Progenitor cell of endocrine pancreas (in vitro differentiated cells): ENCODE measurements around the gene IFNAR1. TPM values are rescaled to one million over a fixed set of nuclear protein-coding genes. Genes with fewer than 3 reads are reported as not detected.

Experiments
- DNase-seq: peaks from one replicate; pipeline ENCODE4 v3.0.0; 2021; ENCODE audit warnings: low spot score; ENCODE audit not compliant: unreplicated experiment
- H3K27ac Mint-ChIP-seq: 2 replicates; pipeline ENCODE4 v1.8.0; 2021; ENCODE audit warnings: mild to moderate bottlenecking, moderate library complexity, mixed read lengths
- H3K27me3 Mint-ChIP-seq: 2 replicates; pipeline ENCODE4 v1.8.0; 2021; ENCODE audit warnings: mixed read lengths
- H3K36me3 Mint-ChIP-seq: 2 replicates; pipeline ENCODE4 v1.8.0; 2022; ENCODE audit warnings: mixed read lengths; ENCODE audit not compliant: insufficient read depth
- H3K4me1 Mint-ChIP-seq: 2 replicates; pipeline ENCODE4 v1.8.0; 2021; ENCODE audit warnings: low read depth, mixed read lengths
- H3K4me3 Mint-ChIP-seq: 2 replicates; pipeline ENCODE4 v1.8.0; 2021; ENCODE audit warnings: low read depth, mild to moderate bottlenecking, moderate library complexity, mixed read lengths
- H3K9me3 Mint-ChIP-seq: 2 replicates; pipeline ENCODE4 v1.8.0; 2021; ENCODE audit warnings: low read depth, mixed read lengths
- total RNA-seq: library from RNA; stranded (reverse); gene quantifications from 2 replicates; pipeline ENCODE4 v1.2.1, GENCODE V29; 2021
- TF ChIP-seq, protein P1 (sequence below): fragments of 200-600 bp; sonication (generic); IDR thresholded peaks from one replicate; pipeline ENCODE4 v1.5.0; 2021; ENCODE audit warnings: antibody characterized with exemption, mild to moderate bottlenecking; ENCODE audit not compliant: unreplicated experiment

IFNAR1 gene
- total RNA-seq, 1 donor from 2014 or later: 19.6 TPM

DNA sequence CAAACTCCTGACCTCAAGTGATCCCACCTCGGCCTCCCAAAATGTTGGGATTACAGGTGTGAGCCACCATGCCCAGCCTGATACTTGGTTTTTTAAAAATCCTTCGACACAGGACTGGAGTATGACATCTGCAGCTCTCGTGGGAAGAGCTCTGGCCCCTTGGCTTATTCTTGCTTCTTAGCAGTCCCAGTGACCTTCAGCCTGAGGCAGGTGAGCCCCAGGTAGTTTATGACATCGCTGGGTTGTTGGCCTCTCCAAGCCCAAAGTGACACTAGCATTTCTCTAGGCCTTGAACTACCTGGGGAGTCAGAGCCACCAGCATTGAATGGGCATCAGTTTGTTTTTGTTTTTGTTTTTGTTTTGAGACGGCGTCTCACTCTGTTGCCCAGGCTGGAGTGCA is 62.5 kb downstream of the IFNAR1 start:
- TF ChIP-seq, protein P1, sequence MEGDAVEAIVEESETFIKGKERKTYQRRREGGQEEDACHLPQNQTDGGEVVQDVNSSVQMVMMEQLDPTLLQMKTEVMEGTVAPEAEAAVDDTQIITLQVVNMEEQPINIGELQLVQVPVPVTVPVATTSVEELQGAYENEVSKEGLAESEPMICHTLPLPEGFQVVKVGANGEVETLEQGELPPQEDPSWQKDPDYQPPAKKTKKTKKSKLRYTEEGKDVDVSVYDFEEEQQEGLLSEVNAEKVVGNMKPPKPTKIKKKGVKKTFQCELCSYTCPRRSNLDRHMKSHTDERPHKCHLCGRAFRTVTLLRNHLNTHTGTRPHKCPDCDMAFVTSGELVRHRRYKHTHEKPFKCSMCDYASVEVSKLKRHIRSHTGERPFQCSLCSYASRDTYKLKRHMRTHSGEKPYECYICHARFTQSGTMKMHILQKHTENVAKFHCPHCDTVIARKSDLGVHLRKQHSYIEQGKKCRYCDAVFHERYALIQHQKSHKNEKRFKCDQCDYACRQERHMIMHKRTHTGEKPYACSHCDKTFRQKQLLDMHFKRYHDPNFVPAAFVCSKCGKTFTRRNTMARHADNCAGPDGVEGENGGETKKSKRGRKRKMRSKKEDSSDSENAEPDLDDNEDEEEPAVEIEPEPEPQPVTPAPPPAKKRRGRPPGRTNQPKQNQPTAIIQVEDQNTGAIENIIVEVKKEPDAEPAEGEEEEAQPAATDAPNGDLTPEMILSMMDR: no peak
- Mint-ChIP-seq H3K9me3 (no peaks in the 10 kb centered on the region), H3K4me1 (peaks cover under 1% of the 10 kb centered on the region), H3K4me3 (no peak overlapping the region), H3K27me3 (no peaks in the 10 kb centered on the region), H3K27ac (no peak overlapping the region), H3K36me3 (no peaks in the 10 kb centered on the region)
- DNase-seq: no peak

DNA sequence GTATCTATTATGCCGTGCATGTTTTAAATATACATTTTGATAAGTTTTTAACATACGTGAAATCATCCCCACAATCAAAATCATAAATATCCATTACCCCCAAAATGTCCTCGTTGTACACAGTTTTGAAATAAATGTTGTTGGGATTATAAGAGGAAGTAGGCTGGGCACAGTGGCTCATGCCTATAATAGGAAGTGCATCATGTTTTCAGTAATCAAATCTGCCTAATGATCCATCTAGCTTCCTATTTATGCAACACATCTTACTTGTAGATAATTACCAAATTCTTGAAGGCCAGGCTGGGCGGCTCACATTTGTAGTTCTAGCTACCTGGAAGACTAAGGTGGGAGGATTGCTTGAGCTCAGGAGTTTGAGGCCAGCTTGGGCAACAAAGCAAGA is 63.4 kb downstream of the IFNAR1 start:
- TF ChIP-seq, protein P1: no peak
- H3K27me3 Mint-ChIP-seq: no peaks in the 10 kb centered on the region
- no peaks in the 10 kb centered on the region for H3K36me3 Mint-ChIP-seq
- no peak overlapping the region for H3K27ac Mint-ChIP-seq
- peaks cover 2% of the 10 kb centered on the region for H3K4me1 Mint-ChIP-seq
- no peak for DNase-seq
- H3K9me3 Mint-ChIP-seq: no peaks in the 10 kb centered on the region
- no peak overlapping the region for H3K4me3 Mint-ChIP-seq

DNA sequence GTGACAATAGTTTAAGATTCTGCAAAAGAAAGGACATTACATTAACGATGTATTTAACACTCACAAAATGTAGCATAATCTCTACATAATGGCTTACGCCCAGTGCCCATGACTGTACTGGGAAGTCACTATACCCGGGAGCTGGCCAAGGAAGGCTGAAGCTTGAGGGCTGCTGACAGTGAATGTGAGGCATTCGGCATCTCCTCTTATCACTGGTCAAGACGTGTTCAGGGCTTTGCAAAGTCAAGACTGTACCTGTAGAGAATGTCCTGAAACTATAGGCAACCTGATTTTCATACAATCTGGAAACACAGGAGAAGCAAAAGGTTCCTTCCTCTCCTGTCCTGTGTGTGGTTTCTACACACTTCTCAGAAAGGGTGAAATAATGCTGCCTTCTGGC is 65.7 kb downstream of the IFNAR1 start:
- Mint-ChIP-seq H3K27me3 (no peaks in the 10 kb centered on the region), H3K4me1 (peaks cover 2% of the 10 kb centered on the region), H3K36me3 (no peaks in the 10 kb centered on the region), H3K9me3 (no peaks in the 10 kb centered on the region), H3K4me3 (no peak overlapping the region), H3K27ac (no peak overlapping the region)
- TF ChIP-seq, protein P1: no peak
- no peak for DNase-seq

- no peak overlapping the region for H3K27ac Mint-ChIP-seq
- peaks cover 2% of the 10 kb centered on the region for H3K4me1 Mint-ChIP-seq
- H3K36me3 Mint-ChIP-seq: no peaks in the 10 kb centered on the region
- no peak overlapping the region for H3K4me3 Mint-ChIP-seq
- no peak for DNase-seq
- no peaks in the 10 kb centered on the region for H3K9me3 Mint-ChIP-seq
- no peaks in the 10 kb centered on the region for H3K27me3 Mint-ChIP-seq
- TF ChIP-seq, protein P1: no peak
These were observed 66.9 kb downstream of the IFNAR1 start for GRCh38 chr21:33391656-33392055.

DNA sequence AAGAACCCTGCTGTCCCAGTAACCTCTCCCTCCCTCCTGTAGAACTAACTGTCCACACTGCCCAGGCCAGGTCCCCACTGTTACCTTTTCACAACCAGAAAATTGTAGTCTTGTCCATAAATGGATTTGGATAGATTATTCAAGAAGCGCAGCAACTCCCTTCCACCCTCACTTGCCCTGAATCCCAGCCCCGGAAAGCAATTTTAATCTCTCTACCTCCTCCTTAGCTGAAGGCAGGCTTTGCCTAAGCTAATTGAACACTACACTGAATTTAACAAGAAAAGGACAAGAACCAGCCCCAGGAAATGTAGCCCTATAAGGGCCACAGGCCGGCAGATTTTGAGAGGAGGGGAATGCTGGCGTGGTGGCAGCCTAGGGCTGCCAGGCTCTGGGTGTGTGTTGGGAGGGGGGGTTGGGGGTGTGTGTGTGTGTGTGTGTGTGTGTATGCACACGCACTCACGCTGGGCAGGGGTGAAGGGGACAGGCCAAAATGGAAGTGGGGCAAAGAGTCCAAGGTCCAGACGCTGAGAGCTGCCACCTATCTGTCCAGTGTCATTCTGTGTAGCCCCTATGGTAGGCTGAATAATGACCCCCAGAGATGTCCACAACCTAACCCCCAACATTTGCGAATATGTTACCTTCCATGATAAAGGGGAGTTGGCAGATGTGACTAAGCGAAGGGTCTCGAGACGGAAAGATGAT is 67.7 kb downstream of the IFNAR1 start:
- TF ChIP-seq, protein P1: no peak
- DNase-seq: no peak
- Mint-ChIP-seq H3K9me3 (no peaks in the 10 kb centered on the region), H3K27me3 (no peaks in the 10 kb centered on the region), H3K27ac (no peak overlapping the region), H3K36me3 (no peaks in the 10 kb centered on the region), H3K4me3 (no peak overlapping the region), H3K4me1 (peaks cover 2% of the 10 kb centered on the region)
